Right renal cortex interstitium (tissue), 3 donors: Measurements from ENCODE around the gene STK11. TPM values are rescaled to one million over a fixed set of nuclear protein-coding genes. Genes with fewer than 3 reads are reported as not detected.

Experiments
- DNase-seq, 3 donors: peaks; one replicate each; pipeline ENCODE4 v3.0.0-alpha.2; 2013; ENCODE audit warnings: low read depth in 3 of 3, low spot score in 2 of 3
- polyA plus RNA-seq, 3 donors: library from polyadenylated mRNA; unstranded; fragments of 120-200 nt; gene quantifications; one replicate each; pipeline ENCODE4 v1.2.1, GENCODE V29; 2013; ENCODE audit not compliant: insufficient read length in 3 of 3

STK11 gene
- polyA plus RNA-seq, 3 donors: 55.4 to 60.2 (median 60.1) TPM

DNA sequence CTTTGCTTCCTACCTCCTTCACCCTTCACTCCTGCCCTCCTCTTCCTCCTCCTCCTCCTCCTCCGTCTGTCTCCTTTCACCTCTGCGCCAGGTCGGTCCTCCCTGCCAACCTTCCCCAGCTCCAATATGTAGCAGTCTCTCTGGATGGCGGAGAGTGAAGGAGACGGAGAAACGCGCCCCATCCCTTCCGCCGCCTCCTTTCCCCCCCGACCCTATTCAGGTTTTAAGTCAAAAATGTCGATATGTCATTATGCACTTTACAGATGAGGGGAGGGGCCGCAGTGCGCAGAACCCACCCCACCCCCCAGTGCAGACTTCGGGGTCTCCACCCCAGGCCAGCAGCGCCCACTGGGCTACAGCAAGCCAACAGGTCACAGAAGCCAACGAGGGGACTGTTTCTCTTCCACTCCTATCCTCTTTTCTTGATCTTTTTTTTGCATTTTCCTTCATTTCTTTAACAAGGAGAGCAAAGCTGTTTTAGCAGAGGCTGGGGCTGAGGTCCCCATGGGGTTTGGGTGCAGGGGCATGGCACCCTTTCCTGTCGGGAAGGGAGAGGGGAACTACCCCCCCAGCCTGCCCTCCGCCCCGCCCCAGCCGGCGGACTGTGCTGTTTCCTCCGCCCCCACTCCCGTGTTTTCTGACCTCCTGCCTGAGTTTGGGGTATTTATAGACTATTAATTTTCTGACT, 52.0 kb downstream of the STK11 start:
- DNase-seq: no peak

GRCh38 chr19:1258163-1258492, 52.5 kb downstream of the STK11 start:
- no peak for DNase-seq

GRCh38 chr19:1258707-1259205, 53.2 kb downstream of the STK11 start:
- no peak for DNase-seq

DNA sequence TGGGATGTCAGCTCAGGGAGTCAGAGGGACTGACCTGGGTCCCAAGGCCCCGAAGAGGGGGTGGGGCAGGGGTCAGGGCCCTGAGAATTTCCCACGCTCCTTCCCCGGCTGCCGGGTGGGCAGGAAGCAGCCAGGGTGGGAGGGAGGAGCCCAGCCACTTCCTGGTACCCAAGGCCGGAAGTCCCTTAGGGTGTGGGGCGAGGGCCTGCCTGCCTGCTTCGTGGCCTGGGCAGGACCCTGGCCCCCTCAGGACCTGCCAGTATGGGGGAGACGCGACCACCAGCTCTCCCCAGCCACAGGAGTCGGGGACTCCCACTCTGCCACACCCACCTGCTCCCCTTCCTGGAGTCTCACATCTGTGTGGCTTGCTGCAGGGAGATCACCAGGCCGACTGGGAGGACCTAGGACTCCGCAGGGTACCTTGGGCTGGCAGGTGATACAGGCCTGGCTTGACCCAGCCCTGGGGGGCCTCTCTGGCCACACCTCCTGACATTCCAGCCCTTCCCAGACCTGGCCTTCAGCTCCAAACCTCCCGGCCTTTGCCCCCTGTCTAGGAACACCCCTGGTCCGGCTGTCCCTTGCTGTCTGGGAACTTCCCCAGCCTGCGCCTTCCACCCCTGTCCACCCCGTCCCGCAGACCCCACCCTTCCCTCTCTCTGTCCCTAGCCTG, 53.8 kb downstream of the STK11 start:
- no peak for DNase-seq

DNA sequence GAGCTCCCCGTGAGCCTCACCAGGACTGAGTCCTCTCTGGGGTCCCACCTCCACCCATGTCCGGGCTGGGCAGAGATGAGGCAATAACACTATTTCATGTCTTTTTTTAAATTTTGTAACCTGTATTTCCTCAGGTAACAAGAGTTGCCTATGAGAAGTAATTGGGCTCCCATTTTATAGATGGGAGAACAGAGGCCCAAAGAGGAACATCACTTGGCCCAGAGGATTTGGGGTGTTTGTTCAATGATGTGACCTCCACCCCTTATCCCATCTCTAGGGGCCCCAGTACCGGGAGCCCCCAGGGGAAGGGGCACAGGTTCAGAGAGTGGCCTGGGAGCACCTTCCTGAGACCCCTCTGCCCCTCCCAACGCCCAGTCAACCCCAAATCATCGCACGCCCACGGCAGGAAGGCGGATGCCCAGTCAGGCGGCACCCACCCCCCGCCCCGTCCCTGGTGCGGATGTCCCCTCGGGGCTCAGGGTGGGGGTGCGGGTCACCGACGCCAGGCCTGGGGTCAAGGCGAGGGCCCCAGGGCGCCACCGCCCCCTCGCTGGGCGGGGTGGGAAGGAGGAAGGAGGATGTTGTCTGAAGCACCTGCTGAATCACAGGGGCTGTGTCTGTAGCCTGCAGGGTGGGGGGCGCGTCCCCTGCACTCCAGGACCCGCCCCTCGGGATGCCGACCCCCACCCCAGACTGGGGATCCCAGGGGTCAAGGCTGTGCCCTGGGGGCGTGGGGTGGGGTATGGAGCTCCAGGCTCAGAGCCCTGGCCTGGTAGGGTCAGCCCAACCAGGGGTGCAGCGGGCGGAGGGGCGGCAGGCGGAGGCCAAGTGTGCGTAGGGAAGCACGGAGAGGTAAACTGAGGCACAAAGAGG, 54.5 kb downstream of the STK11 start:
- no peak for DNase-seq

DNA sequence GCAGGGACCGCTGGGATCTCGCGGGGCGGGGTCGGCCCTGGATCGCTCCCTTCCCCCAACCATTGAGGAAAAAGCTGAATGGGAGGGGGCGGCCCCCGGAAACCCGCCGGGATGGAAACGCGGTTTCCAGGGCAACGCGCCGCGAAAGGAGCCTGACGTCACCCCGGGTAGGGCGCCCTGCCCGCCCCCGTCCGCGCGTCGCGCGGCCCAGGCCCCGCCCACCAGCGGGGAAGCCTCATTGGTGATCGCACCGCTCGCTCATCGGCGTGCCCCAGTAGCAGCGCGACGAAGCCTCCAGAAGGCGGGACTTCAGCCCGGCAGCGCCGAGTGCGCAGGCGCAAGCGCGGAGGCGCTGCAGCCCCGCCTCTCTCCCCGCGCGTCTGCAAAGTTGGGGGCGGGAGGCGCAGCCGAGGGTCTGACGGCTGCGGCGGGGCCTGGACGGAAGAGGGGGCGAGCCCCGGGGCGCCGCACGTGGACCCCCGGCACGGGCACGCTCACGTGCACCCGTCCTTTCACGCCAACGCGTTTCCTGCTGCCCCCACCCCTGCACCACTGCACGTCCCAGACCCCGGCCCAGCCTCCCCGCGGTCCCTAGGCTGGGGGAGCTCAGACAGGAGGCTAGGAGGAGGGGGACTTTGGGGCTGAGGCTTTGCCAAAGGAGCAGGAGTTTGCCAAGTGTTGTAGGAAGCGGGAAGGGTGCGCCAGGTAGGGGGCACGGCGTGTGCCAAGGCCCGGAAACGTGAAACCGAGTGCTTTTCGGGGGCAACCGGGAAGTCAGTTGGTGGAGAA, 55.4 kb downstream of the STK11 start:
- DNase-seq: peak in 2 of 3 donors; percentile 91 to 92

DNA sequence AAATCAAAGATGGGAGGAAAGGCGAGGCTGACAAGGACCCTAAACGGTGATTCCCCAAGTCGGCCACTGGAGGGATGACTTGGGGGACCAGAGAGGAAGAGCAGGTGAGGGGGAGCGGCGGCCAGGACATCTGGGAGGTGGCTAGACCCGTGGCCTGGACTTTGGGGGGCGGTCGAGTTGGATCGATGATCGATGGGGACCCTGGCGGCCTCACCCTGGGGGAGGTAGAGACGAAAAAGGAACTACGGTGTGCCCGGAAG, 55.9 kb downstream of the STK11 start:
- DNase-seq: no peak

GRCh38 chr19:1261798-1262622, 56.4 kb downstream of the STK11 start:
- DNase-seq: no peak

DNA sequence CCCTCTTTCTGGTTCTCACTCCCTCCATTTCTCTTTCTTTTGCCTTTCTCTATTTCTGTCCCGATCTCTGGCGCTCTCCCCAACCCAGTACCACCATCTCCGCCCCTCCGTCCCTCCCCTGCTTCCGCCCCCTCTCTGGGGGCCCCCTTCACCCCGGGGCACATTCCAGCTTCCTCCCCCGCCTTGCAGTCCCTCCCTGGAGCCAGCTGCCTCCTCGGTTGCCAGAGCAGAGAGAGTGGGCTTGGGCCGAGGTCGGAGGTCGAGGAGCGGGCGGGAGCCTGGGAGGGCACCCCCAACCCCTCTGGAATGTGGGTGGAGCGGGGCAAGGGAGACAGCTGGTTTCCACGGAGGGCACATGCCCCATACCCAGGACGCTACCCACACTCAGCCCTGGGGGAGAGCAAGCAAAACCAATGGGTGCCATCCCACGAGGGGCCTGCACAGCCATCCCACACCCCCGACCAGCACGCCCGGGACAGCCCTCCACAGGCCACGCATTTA, 57.1 kb downstream of the STK11 start:
- no peak for DNase-seq

GRCh38 chr19:1263188-1263587, 57.6 kb downstream of the STK11 start:
- no peak for DNase-seq

- DNase-seq: no peak
These were observed 59.4 kb downstream of the STK11 start for GRCh38 chr19:1264801-1265614.

DNA sequence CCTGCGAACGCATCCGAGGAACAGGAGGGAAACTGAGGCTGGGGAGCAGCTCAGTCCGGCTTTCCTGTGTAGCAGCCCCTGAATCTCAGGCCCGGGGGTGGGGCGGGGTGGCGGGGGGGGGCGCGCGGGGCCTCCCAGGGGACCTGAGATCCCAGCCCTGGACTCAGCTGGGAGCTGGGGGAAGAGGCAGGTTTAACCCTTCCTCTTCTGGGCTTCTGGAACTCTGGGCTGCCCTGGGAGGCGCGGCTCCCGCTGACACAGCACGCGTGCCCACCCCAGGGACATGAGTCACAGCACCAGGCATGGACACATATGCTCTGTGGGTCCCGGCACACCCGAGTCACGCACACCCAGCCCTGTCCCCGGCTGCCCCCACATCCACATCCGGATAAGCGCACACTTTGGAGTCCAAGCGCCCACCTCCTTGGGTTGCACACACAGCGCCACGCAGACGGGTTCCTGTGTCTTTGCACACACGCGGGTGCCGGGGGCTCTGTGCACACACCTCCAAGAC, 60.1 kb downstream of the STK11 start:
- DNase-seq: no peak

DNA sequence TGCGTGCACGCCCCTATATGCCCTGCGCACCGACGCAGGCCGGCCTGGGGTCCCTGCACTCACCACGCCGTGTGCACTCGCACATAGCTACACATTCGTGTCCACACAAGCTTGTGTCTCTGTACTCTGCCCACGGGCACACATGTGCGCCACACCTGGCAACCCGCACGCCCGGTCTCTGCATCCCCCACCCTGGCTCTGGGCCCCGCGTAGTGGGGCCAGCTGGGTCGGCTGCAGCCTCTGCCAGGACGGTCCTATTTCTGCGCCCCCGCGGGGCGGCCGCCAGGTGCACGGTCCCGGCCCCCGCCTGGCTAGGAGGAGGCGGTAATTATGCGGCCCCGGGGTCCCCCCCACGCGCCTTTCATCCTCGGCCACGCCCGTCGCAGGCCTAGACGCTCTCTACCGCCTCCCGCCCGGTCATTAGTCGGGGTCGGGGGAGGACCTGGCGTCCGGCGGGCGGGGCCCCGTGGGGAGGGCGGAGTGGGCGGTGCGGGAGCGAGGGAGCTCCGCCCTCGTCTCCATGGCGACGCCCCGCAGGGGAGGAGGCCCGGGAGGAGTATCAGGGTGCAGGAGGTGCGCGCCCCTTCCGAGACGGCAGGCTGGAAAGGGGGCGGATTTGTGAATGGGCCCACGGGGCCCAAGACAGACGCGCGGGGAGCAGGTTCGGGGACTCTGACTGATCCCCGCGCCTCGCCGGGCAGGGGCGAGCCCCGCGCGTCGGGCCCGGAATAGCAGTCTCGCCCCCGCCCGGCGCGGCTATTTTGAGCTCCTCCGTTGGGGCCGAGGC, 60.7 kb downstream of the STK11 start:
- no peak for DNase-seq

GRCh38 chr19:1266916-1267476, 61.4 kb downstream of the STK11 start:
- no peak for DNase-seq

- no peak for DNase-seq
These were observed 62.1 kb downstream of the STK11 start for GRCh38 chr19:1267477-1268225.

GRCh38 chr19:1268226-1269064, 62.9 kb downstream of the STK11 start:
- no peak for DNase-seq
